ENCODE data around the gene GTPBP10. TPM values are rescaled to one million over a fixed set of nuclear protein-coding genes. Genes with fewer than 3 reads are reported as not detected.

GTPBP10 gene
- total RNA-seq, 2 experiments from 2014 or later, result 26.6 to 28.3 TPM

- CTCF ChIA-PET, result no interaction called here
- no peak for DNase-seq
- H3K9me3 Mint-ChIP-seq, result peaks cover 2% of the 10 kb centered on the region
- no peak overlapping the region for H3K27ac Mint-ChIP-seq
- H3K4me1 Mint-ChIP-seq, result no peaks in the 10 kb centered on the region
- peaks cover 34% of the 10 kb centered on the region for H3K36me3 Mint-ChIP-seq (ENCODE audit: low read depth)
- H3K4me3 Mint-ChIP-seq, result no peak overlapping the region
- H3K27me3 Mint-ChIP-seq, result no peaks in the 10 kb centered on the region
- POLR2A ChIA-PET, result no interaction called here
Measured at GRCh38 chr7:90387470-90388240, 41.1 kb downstream of the GTPBP10 start.

- DNase-seq, result no peak
- ChIA-PET CTCF (interaction anchor here (1.0 kb wide), 1 partner anchor 45 kb away, joined by 3 read pairs; no protein-coding TSS in a partner anchor), POLR2A (interaction anchor here (1.5 kb wide), 1 partner anchor 13 kb away, joined by 3 read pairs; the partner anchor contains the start of gene CLDN12)
- H3K36me3 Mint-ChIP-seq (ENCODE audit: low read depth), result peaks cover 9% of the 10 kb centered on the region
- no peaks in the 10 kb centered on the region for H3K27me3 Mint-ChIP-seq
- no peaks in the 10 kb centered on the region for H3K4me1 Mint-ChIP-seq
- H3K9me3 Mint-ChIP-seq, result peaks cover 2% of the 10 kb centered on the region
- no peak overlapping the region for H3K27ac Mint-ChIP-seq
- H3K4me3 Mint-ChIP-seq, result no peak overlapping the region
Measured at GRCh38 chr7:90390926-90391325, 44.4 kb downstream of the GTPBP10 start.

- peaks cover 4% of the 10 kb centered on the region for H3K36me3 Mint-ChIP-seq (ENCODE audit: low read depth)
- no peak overlapping the region for H3K4me3 Mint-ChIP-seq
- no peaks in the 10 kb centered on the region for H3K27me3 Mint-ChIP-seq
- ChIA-PET CTCF (no interaction called here), POLR2A (interaction anchor here (1.5 kb wide), 1 partner anchor 12 kb away, joined by 3 read pairs; the partner anchor contains the start of gene CLDN12)
- peaks cover 5% of the 10 kb centered on the region for H3K9me3 Mint-ChIP-seq
- no peak overlapping the region for H3K27ac Mint-ChIP-seq
- no peak for DNase-seq
- no peaks in the 10 kb centered on the region for H3K4me1 Mint-ChIP-seq
Measured at GRCh38 chr7:90391488-90391887, 45.0 kb downstream of the GTPBP10 start.

DNA sequence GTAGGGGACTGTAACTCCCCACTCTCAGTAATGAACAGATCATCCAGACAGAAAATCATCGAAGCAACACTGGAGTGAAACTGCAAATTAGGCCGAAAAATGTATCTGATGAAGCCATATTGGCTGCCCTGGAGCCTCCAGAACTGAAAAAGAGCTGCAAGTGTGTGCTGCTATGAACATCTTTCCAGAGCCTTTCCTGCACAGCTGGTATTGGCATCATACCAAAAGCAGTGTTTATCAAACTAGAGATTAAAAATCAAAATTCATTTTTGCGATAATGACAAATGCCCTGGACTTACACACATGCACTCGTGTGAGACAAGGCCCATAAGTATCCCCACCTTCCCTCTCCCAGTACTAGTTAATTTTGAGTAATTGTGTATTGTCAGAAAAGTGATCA, 49.9 kb downstream of the GTPBP10 start:
- H3K27ac Mint-ChIP-seq, result no peak overlapping the region
- ChIA-PET CTCF (no interaction called here), POLR2A (no interaction called here)

GRCh38 chr7:90401989-90402388, 55.5 kb downstream of the GTPBP10 start:
- Mint-ChIP-seq H3K27ac (no peak overlapping the region), H3K4me3 (no peak overlapping the region), H3K27me3 (peaks cover 25% of the 10 kb centered on the region), H3K36me3 (ENCODE audit: low read depth) (peaks cover 5% of the 10 kb centered on the region), H3K4me1 (peaks cover 11% of the 10 kb centered on the region), H3K9me3 (peaks cover 4% of the 10 kb centered on the region)
- POLR2A ChIA-PET, result no interaction called here
- no peak for DNase-seq
- CTCF ChIA-PET, result interaction anchor here (1.0 kb wide), 1 partner anchor 25 kb away, joined by 3 read pairs; no protein-coding TSS in a partner anchor

More for the DNA sequence above, 49.9 kb downstream of the GTPBP10 start:
- Mint-ChIP-seq H3K4me1 (no peaks in the 10 kb centered on the region), H3K9me3 (peaks cover 8% of the 10 kb centered on the region), H3K27me3 (peaks cover 18% of the 10 kb centered on the region), H3K36me3 (ENCODE audit: low read depth) (no peaks in the 10 kb centered on the region), H3K4me3 (no peak overlapping the region)
- DNase-seq, result no peak

- DNase-seq, result no peak
- H3K27me3 Mint-ChIP-seq, result peaks cover 25% of the 10 kb centered on the region
- H3K4me3 Mint-ChIP-seq, result peak overlapping the region; percentile 90
- CTCF ChIA-PET, result interaction anchor here (1.6 to 2.0 kb wide), 2 partner anchors 57 to 249 kb away, joined by 5 to 12 read pairs; partner anchors contain the start of genes GTPBP10 and STEAP1
- H3K4me1 Mint-ChIP-seq, result peaks cover 11% of the 10 kb centered on the region
- POLR2A ChIA-PET, result interaction anchor here (1.0 to 1.9 kb wide), 4 partner anchors 13 to 57 kb away, joined by 4 to 17 read pairs (median 4); partner anchors contain the start of gene GTPBP10
- H3K36me3 Mint-ChIP-seq (ENCODE audit: low read depth), result peaks cover 9% of the 10 kb centered on the region
- H3K27ac Mint-ChIP-seq, result peak overlapping the region; percentile 79
- H3K9me3 Mint-ChIP-seq, result peaks cover 4% of the 10 kb centered on the region
Measured at GRCh38 chr7:90402785-90403173, 56.3 kb downstream of the GTPBP10 start.

DNA sequence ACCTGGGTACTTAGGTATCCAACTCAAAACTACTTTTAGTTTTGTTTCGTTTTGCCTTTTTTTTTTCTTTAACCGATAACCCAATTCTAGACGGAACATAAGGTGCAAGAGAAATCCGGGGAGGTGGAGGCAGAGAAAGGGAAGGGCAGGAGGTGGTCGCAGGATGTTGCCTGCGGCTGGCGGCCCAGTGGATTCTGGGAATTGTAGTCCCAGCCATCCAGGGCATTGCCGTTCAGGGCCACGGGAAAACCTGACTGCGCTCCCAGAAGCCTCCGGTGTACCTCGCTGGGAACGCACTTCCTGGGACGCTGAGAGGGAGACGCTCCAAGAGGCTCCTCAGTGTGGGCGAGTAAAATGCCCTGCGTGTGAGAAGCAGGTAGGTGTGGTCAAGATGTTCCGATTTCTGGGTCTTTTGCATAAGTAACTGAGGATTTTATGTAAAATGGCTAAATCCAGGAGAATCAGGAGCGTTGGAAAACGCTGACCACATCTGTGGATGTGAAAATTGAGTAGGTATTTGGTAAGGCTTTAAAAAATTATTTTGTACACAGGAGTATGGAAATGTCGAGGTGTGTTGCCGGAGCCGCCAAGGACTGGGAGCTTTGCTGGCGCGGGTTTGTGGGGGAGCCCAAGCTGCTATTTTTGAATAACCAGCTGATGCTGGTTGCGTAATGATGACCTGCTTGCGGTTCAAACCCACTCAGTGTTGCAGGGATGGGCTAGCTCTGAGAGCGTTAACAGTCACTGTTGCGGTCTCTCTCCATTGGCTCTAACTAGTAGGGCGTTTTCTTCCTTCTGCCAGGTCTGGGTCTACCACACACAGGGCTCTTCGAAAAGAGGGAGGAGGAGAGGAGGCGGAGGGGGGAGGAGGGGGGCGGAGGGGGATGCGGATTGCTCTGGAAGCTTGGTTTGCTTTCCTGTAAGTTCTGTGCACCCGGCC, 56.9 kb downstream of the GTPBP10 start, which contains the start of gene CLDN12:
CLDN12 (plus strand) TSS at position 288 of the 940 bp plus-strand sequence. CDS start 9,216 bp downstream, outside the sequence.
- Mint-ChIP-seq H3K4me3 (peak within 1 kb of the TSS; percentile 90), H3K4me1 (peaks cover 11% of the 10 kb centered on the region), H3K27ac (peak within 1 kb of the TSS; percentile 79), H3K27me3 (peaks cover 25% of the 10 kb centered on the region), H3K36me3 (ENCODE audit: low read depth) (peaks cover 11% of the 10 kb centered on the region), H3K9me3 (peaks cover under 1% of the 10 kb centered on the region)
- ChIA-PET POLR2A (interaction anchor here (1.0 to 1.9 kb wide), 5 partner anchors 12 to 58 kb away, joined by 3 to 17 read pairs (median 4); partner anchors contain the start of gene GTPBP10), CTCF (interaction anchor here (0.5 to 2.0 kb wide), 4 partner anchors 8 to 249 kb away, joined by 3 to 12 read pairs (median 6); partner anchors contain the start of genes GTPBP10 and STEAP1)
- peak; percentile 85 for DNase-seq

- no peak for DNase-seq
- Mint-ChIP-seq H3K9me3 (no peaks in the 10 kb centered on the region), H3K36me3 (ENCODE audit: low read depth) (peaks cover 11% of the 10 kb centered on the region), H3K27ac (peak overlapping the region; percentile 79), H3K4me1 (peaks cover 11% of the 10 kb centered on the region), H3K27me3 (peaks cover 22% of the 10 kb centered on the region), H3K4me3 (peak overlapping the region; percentile 90)
- CTCF ChIA-PET, result no interaction called here
- POLR2A ChIA-PET, result no interaction called here
Measured at GRCh38 chr7:90404777-90405176, 58.3 kb downstream of the GTPBP10 start.

DNA sequence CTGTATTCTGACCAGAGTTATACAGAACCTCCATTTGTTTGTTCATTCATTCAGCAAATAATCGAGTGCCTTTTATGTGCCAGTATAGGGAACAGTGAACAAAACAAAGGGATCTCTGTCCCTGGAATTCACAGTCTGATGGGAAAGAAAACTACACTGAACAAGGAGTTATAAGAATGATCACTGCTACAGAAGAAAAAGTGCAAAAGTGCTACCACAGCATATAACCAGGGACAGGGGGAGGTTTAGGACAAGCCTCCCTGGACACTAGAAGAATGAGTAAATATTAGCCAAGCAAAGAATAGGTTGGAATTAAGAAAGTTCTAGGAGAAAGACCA, 60.9 kb downstream of the GTPBP10 start:
- Mint-ChIP-seq H3K9me3 (no peaks in the 10 kb centered on the region), H3K4me3 (no peak overlapping the region), H3K4me1 (peaks cover 11% of the 10 kb centered on the region), H3K27me3 (no peaks in the 10 kb centered on the region), H3K36me3 (ENCODE audit: low read depth) (peaks cover 11% of the 10 kb centered on the region), H3K27ac (no peak overlapping the region)
- no peak for DNase-seq
- ChIA-PET POLR2A (no interaction called here), CTCF (no interaction called here)

DNA sequence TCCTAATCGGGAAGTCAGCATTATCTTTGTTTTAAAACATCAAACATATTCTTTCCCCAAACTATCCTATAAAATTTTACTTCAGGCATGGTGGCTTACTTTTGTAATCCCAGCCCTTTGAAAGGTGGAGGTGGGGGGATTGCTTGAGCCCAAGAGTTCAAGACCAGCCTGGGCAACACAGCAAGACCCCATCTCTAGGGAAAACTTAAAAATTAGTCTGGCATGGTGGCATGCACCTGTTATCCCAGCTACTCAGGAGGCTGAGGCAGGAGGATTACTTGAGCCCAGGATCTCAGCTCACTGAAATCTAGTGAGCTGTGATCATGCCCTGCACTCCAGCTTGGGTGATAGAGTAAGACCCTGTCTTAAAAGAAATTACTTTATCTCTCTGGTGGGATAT, 61.6 kb downstream of the GTPBP10 start:
- no peaks in the 10 kb centered on the region for H3K9me3 Mint-ChIP-seq
- CTCF ChIA-PET, result interaction anchor here (1.6 kb wide), 1 partner anchor 62 kb away, joined by 5 read pairs; no protein-coding TSS in a partner anchor
- H3K27me3 Mint-ChIP-seq, result no peaks in the 10 kb centered on the region
- H3K27ac Mint-ChIP-seq, result no peak overlapping the region
- H3K4me3 Mint-ChIP-seq, result no peak overlapping the region
- peaks cover 11% of the 10 kb centered on the region for H3K4me1 Mint-ChIP-seq
- POLR2A ChIA-PET, result interaction anchor here (0.9 kb wide), 1 partner anchor 62 kb away, joined by 3 read pairs; the partner anchor contains the start of gene GTPBP10
- H3K36me3 Mint-ChIP-seq (ENCODE audit: low read depth), result peaks cover 11% of the 10 kb centered on the region
- DNase-seq, result no peak

DNA sequence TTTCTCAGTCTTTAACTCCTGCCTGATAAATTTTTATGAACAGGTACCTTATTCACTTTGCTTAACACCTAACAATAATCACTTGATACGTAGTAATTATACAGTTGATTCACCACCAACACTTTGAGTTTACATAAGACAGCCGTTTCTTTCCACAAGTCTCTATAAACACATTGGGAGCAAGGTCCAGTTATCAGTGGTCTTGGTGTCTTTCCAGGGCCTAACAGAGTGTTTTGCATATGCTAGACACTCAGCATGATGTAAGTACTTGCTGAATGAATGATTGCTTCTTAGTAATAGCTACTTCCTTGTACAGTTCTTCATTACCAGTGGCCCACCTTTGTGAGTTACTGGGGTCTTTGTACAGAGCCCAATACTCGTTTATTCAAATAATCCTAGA, 63.2 kb downstream of the GTPBP10 start:
- peaks cover 14% of the 10 kb centered on the region for H3K36me3 Mint-ChIP-seq (ENCODE audit: low read depth)
- CTCF ChIA-PET, result interaction anchor here (1.2 to 1.6 kb wide), 4 partner anchors 10 to 64 kb away, joined by 3 to 5 read pairs (median 4); no protein-coding TSS in a partner anchor
- H3K9me3 Mint-ChIP-seq, result no peaks in the 10 kb centered on the region

GRCh38 chr7:90411510-90411909, 65.0 kb downstream of the GTPBP10 start:
- Mint-ChIP-seq H3K36me3 (ENCODE audit: low read depth) (peaks cover 9% of the 10 kb centered on the region), H3K27ac (no peak overlapping the region), H3K9me3 (no peaks in the 10 kb centered on the region), H3K27me3 (no peaks in the 10 kb centered on the region), H3K4me1 (no peaks in the 10 kb centered on the region), H3K4me3 (no peak overlapping the region)
- CTCF ChIA-PET, result interaction anchor here (0.6 to 1.0 kb wide), 3 partner anchors 9 to 66 kb away, joined by 3 read pairs; no protein-coding TSS in a partner anchor
- POLR2A ChIA-PET, result no interaction called here
- no peak for DNase-seq

More for the DNA sequence above, 63.2 kb downstream of the GTPBP10 start:
- no peaks in the 10 kb centered on the region for H3K27me3 Mint-ChIP-seq
- DNase-seq, result no peak
- H3K4me1 Mint-ChIP-seq, result peaks cover 5% of the 10 kb centered on the region
- H3K27ac Mint-ChIP-seq, result no peak overlapping the region
- POLR2A ChIA-PET, result no interaction called here
- H3K4me3 Mint-ChIP-seq, result no peak overlapping the region
